ENCODE data around the gene CFAP99. TPM values are rescaled to one million over a fixed set of nuclear protein-coding genes. Genes with fewer than 3 reads are reported as not detected.

CFAP99 gene
- total RNA-seq, 6 experiments from 2014 or later, result not detected

- peak; percentile 94 for DNase-seq
- peaks cover 32% of the 10 kb centered on the region for H3K4me1 Mint-ChIP-seq (ENCODE audit: low read depth)
- H3K27me3 Mint-ChIP-seq (ENCODE audit: insufficient read depth), result no peaks in the 10 kb centered on the region
- H3K4me3 Mint-ChIP-seq, result peak within 1 kb of the TSS; percentile 94
- peaks cover 47% of the 10 kb centered on the region for H3K36me3 Mint-ChIP-seq (ENCODE audit: low read depth)
- H3K27ac Mint-ChIP-seq, result peak within 1 kb of the TSS; percentile 89
- H3K9me3 Mint-ChIP-seq, result peaks cover 12% of the 10 kb centered on the region
- TF ChIP-seq CTCF (IDR thresholded peaks at IDR 0.05), result no peak
Observed at GRCh38 chr4:2468456-2469191, 49.9 kb downstream of the CFAP99 start, which contains the start of gene RNF4. RNF4 (plus strand) TSS chr4:2469106; CDS start chr4:2490494, 21,388 bp downstream.

DNA sequence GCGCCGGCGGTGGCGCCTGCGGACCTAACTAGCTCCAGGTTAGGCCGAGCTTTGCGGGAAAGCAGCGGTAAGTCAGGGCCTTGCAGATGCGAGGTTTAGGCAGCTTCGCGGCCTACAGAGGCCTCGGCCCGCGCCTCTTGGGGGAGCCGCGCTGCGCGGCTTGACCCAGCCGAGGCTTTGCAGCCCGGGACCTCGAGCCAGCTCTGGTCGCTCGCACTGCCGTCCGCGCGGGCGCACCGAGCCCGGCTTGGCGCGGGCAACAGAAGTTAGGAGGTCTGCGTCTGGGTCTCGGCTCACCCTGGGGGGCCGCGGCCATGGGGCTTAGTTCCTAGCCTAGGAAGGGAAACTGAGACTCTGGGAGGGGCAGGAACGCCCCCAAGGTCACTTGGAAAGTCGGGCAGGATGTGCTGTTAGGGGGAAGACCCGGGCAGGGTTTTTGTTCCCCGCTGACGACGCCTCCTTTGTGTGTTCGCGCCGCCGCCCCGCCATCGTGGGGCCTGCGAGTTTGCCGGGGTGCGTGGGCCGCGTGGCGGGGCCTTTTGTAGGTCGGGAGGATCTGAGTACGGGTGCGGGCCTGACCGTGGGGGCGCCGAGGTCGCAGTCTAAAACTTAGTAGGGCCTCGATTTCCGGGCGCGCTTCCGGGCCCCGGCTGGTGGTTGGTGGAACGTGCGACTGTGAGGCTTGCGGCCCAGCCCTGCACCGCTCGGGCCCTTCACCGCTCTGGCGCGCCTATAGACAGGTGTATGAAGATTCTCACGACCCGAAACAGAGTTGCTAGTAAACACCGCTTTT, 50.6 kb downstream of the CFAP99 start:
- peaks cover 32% of the 10 kb centered on the region for H3K4me1 Mint-ChIP-seq (ENCODE audit: low read depth)
- H3K36me3 Mint-ChIP-seq (ENCODE audit: low read depth), result peaks cover 47% of the 10 kb centered on the region
- TF ChIP-seq CTCF (IDR thresholded peaks at IDR 0.05), result no peak
- H3K9me3 Mint-ChIP-seq, result peaks cover 12% of the 10 kb centered on the region
- no peaks in the 10 kb centered on the region for H3K27me3 Mint-ChIP-seq (ENCODE audit: insufficient read depth)
- peak overlapping the region; percentile 94 for H3K4me3 Mint-ChIP-seq
- no peak for DNase-seq
- H3K27ac Mint-ChIP-seq, result peak overlapping the region; percentile 89

DNA sequence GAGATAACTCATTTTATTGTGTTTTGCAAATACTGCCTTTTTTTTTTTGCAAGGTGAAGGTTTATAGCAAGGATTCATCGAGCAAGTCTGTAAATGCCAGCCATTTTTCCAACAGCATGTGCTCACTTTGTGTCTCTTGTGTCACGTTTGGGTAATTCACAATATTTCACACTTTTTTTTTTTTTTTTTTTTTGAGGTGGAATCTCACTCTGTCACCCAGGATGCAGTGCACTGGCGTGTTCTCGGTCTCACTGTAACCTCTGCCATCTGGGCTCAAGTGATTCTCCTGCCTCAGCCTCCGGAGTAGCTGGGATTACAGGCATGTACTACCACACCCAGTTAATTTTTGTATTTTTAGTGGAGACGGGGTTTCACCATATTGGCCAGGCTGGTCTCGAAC, 52.0 kb downstream of the CFAP99 start:
- no peak for TF ChIP-seq CTCF (IDR thresholded peaks at IDR 0.05)
- Mint-ChIP-seq H3K27me3 (ENCODE audit: insufficient read depth) (no peaks in the 10 kb centered on the region), H3K9me3 (peaks cover 12% of the 10 kb centered on the region), H3K4me3 (peak overlapping the region; percentile 94), H3K36me3 (ENCODE audit: low read depth) (peaks cover 50% of the 10 kb centered on the region), H3K27ac (peak overlapping the region; percentile 89), H3K4me1 (ENCODE audit: low read depth) (peaks cover 32% of the 10 kb centered on the region)
- no peak for DNase-seq

DNA sequence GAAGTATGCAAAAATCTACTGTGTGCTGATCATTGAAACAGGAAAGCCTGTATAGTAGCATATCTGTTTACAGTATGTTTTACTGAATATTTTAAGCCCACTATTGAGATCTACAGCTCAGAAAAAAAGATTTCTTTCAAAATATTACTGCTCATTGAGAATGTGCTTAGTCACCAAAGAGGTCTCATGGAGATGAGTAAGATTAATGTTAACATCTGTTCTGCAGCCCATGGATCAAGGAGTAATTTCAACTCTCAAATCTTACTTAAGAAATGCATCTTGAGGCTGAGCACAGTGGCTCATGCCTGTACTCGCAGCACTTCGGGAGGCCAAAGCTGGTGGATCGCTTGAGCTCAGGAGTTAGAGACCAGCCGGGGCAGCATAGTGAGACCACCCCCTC, 53.4 kb downstream of the CFAP99 start:
- peak; percentile 46 for DNase-seq
- Mint-ChIP-seq H3K36me3 (ENCODE audit: low read depth) (peaks cover 52% of the 10 kb centered on the region), H3K27ac (peak overlapping the region; percentile 74)

GRCh38 chr4:2478229-2478628, 59.5 kb downstream of the CFAP99 start:
- Mint-ChIP-seq H3K36me3 (ENCODE audit: low read depth) (peaks cover 10% of the 10 kb centered on the region; the same call in 1 of the 2 replicates), H3K27ac (peak overlapping the region; percentile 29), H3K9me3 (no peaks in the 10 kb centered on the region), H3K4me3 (no peak overlapping the region; the same call in 1 of the 2 replicates), H3K4me1 (ENCODE audit: low read depth) (peaks cover 55% of the 10 kb centered on the region), H3K27me3 (ENCODE audit: insufficient read depth) (no peaks in the 10 kb centered on the region)
- DNase-seq, result no peak
- TF ChIP-seq CTCF (IDR thresholded peaks at IDR 0.05), result no peak

More for the DNA sequence above, 53.4 kb downstream of the CFAP99 start:
- Mint-ChIP-seq H3K27me3 (ENCODE audit: insufficient read depth) (no peaks in the 10 kb centered on the region), H3K4me1 (ENCODE audit: low read depth) (peaks cover 36% of the 10 kb centered on the region), H3K9me3 (peaks cover 12% of the 10 kb centered on the region), H3K4me3 (no peak overlapping the region; the same call in 1 of the 2 replicates)
- no peak for TF ChIP-seq CTCF (IDR thresholded peaks at IDR 0.05)
